GM21423 (cell line): ENCODE measurements around the gene RHOD.

ENCODE experiments used
- ATAC-seq: cut with Tn5 transposase; IDR thresholded peaks from one replicate; pipeline ENCODE4 v1.9.1; 2021; ENCODE audit warnings: mild to moderate bottlenecking, moderate library complexity; ENCODE audit not compliant: unreplicated experiment

The RHOD gene

GRCh38 chr11:67058506-67058905 lies 1.9 kb downstream of the RHOD start:
- ATAC-seq = no peak

- ATAC-seq = no peak
These were observed 3.0 kb downstream of the RHOD start for GRCh38 chr11:67059671-67060070.

GRCh38 chr11:67060111-67060522 lies 3.5 kb downstream of the RHOD start:
- no peak for ATAC-seq

- no peak for ATAC-seq
These were observed 6.1 kb downstream of the RHOD start for GRCh38 chr11:67062526-67063373.

GRCh38 chr11:67066333-67066709 lies 9.7 kb downstream of the RHOD start:
- no peak for ATAC-seq

- no peak for ATAC-seq
These were observed 15.0 kb downstream of the RHOD start for GRCh38 chr11:67071420-67072284.

- no peak for ATAC-seq
These were observed 15.6 kb downstream of the RHOD start for GRCh38 chr11:67072295-67072694.

GRCh38 chr11:67073908-67074307 lies 17.3 kb downstream of the RHOD start:
- ATAC-seq = no peak

- no peak for ATAC-seq
These were observed 19.6 kb downstream of the RHOD start for GRCh38 chr11:67076202-67076601.

- ATAC-seq = no peak
These were observed 22.5 kb downstream of the RHOD start for GRCh38 chr11:67079065-67079705.

- no peak for ATAC-seq
These were observed 25.6 kb downstream of the RHOD start for GRCh38 chr11:67082071-67082791.

- no peak for ATAC-seq
These were observed 27.2 kb downstream of the RHOD start for GRCh38 chr11:67083786-67084366.

GRCh38 chr11:67085617-67086016 lies 29.0 kb downstream of the RHOD start:
- no peak for ATAC-seq

GRCh38 chr11:67090717-67091116 lies 34.1 kb downstream of the RHOD start:
- no peak for ATAC-seq

GRCh38 chr11:67095214-67095507 lies 38.5 kb downstream of the RHOD start:
- ATAC-seq = no peak

- ATAC-seq = no peak
These were observed 42.3 kb downstream of the RHOD start for GRCh38 chr11:67098799-67099429.

- no peak for ATAC-seq
These were observed 43.2 kb downstream of the RHOD start for GRCh38 chr11:67099831-67100324.

GRCh38 chr11:67102664-67103063 lies 46.0 kb downstream of the RHOD start:
- no peak for ATAC-seq

GRCh38 chr11:67105964-67106363 lies 49.3 kb downstream of the RHOD start:
- no peak for ATAC-seq

- no peak for ATAC-seq
These were observed 54.6 kb downstream of the RHOD start for GRCh38 chr11:67111261-67111660.
